GM12878 (cell line): ENCODE measurements around the gene ITGAL. TPM values are rescaled to one million over a fixed set of nuclear protein-coding genes. Genes with fewer than 3 reads are reported as not detected.
A peak's percentile ranks its signal among the peaks of the same experiment; 100 is the strongest.

Experiments used
- ATF7 ChIP-seq: fragments of 450-650 bp; IDR thresholded peaks from 2 replicates; pipeline ENCODE4 v1.6.1; 2016; ENCODE audit warnings: low read depth, mild to moderate bottlenecking
- BMI1 ChIP-seq: fragments of 450-650 bp; IDR thresholded peaks from 2 replicates; pipeline ENCODE4 v1.6.1; 2016; ENCODE audit warnings: mild to moderate bottlenecking, moderate library complexity, borderline replicate concordance
- CEBPB ChIP-seq, 2 experiments: fragments of 150-350 bp in 1 of 2; IDR thresholded peaks; 2 replicates each; pipeline ENCODE4 v1.6.1; 2012 to 2014; ENCODE audit warnings: low read depth in 2 of 2, low read length in 2 of 2, borderline replicate concordance in 1 of 2, inconsistent platforms in 1 of 2
- EZH2 ChIP-seq: IDR thresholded peaks from 2 replicates; pipeline ENCODE4 v1.6.1; 2012; ENCODE audit warnings: low read depth, mild to moderate bottlenecking, control low read depth, inconsistent platforms, low read length, borderline replicate concordance; ENCODE audit not compliant: control insufficient read depth
- NR2C1 ChIP-seq: fragments of 450-650 bp; IDR thresholded peaks from 2 replicates; pipeline ENCODE4 v1.6.1; 2017; ENCODE audit warnings: antibody characterized with exemption, mild to moderate bottlenecking, moderate library complexity
- PAX5 ChIP-seq: IDR thresholded peaks from 2 replicates; pipeline ENCODE4 v1.6.1; 2011; ENCODE audit warnings: low read depth, low read length, borderline replicate concordance
- RB1 ChIP-seq: fragments of 450-650 bp; formaldehyde crosslinking; IDR thresholded peaks from 2 replicates; pipeline ENCODE4 v1.6.1; 2017; ENCODE audit warnings: mild to moderate bottlenecking, borderline replicate concordance
- SP1 ChIP-seq: IDR thresholded peaks from one replicate; pipeline ENCODE4 v1.6.1; 2011; ENCODE audit warnings: low read depth, low read length
- ZBTB33 ChIP-seq: fragments of 450-650 bp; IDR thresholded peaks from 2 replicates; pipeline ENCODE4 v1.6.1; 2017; ENCODE audit warnings: mild to moderate bottlenecking
- ZNF24 ChIP-seq: fragments of 450-650 bp; IDR thresholded peaks from 2 replicates; pipeline ENCODE4 v1.6.1; 2017; ENCODE audit warnings: antibody characterized with exemption, mild to moderate bottlenecking
- ZZZ3 ChIP-seq: IDR thresholded peaks from 2 replicates; pipeline ENCODE4 v1.6.1; 2011; ENCODE audit warnings: low read depth; ENCODE audit not compliant: control insufficient read depth, insufficient read length
- polyA plus RNA-seq, 11 experiments: library from polyadenylated mRNA; depleted of rRNA in 4 of 11; unstranded in 6 of 11; stranded (reverse) in 5 of 11; fragments of >200 nt; fragmentation: Nextera tagmentation in 4 of 11; fragmentation: Illumina TruSeq in 1 of 11; extraction: Ambion mirVana in 4 of 11; extraction: Trizol in 1 of 11; gene quantifications; 1 replicate in 1 of 11; 2 replicates in 10 of 11; pipeline versions ENCODE4 v1.2.1 to v1.2.3, GENCODE V29; 2011 to 2016; ENCODE audit warnings: inconsistent platforms in 2 of 11, missing spikeins in 2 of 11, low read depth in 1 of 11
- total RNA-seq, 4 experiments: library from RNA; depleted of rRNA in 3 of 4; stranded (reverse); fragments of >200 nt in 3 of 4; fragmentation: Illumina TruSeq in 1 of 4; extraction: Trizol in 1 of 4; gene quantifications; 2 replicates each; pipeline versions ENCODE4 v1.2.1 to v1.2.3, GENCODE V29; 2013 to 2021
- TF ChIP-seq, protein P1 (sequence below): fragments of 450-650 bp; IDR thresholded peaks from 2 replicates; pipeline ENCODE4 v1.6.1; 2018; ENCODE audit warnings: mild to moderate bottlenecking, low read depth, moderate library complexity; ENCODE audit not compliant: partially characterized antibody
- TF ChIP-seq, protein P2 (sequence below): fragments of 150-350 bp; IDR thresholded peaks from 2 replicates; pipeline ENCODE4 v1.6.1; 2016; ENCODE audit warnings: low read depth, low read length
- TF ChIP-seq, protein P3 (sequence below): fragments of 450-650 bp; IDR thresholded peaks from 2 replicates; pipeline ENCODE4 v1.6.1; 2017; ENCODE audit warnings: low read depth, mild to moderate bottlenecking, moderate library complexity

ITGAL gene
- total and polyA plus RNA-seq, 10 of the 15 experiments (the other 5 are each of a cell fraction or from before 2014, with no cell fraction given), result 10.7 to 170 (median 96.9) TPM

DNA sequence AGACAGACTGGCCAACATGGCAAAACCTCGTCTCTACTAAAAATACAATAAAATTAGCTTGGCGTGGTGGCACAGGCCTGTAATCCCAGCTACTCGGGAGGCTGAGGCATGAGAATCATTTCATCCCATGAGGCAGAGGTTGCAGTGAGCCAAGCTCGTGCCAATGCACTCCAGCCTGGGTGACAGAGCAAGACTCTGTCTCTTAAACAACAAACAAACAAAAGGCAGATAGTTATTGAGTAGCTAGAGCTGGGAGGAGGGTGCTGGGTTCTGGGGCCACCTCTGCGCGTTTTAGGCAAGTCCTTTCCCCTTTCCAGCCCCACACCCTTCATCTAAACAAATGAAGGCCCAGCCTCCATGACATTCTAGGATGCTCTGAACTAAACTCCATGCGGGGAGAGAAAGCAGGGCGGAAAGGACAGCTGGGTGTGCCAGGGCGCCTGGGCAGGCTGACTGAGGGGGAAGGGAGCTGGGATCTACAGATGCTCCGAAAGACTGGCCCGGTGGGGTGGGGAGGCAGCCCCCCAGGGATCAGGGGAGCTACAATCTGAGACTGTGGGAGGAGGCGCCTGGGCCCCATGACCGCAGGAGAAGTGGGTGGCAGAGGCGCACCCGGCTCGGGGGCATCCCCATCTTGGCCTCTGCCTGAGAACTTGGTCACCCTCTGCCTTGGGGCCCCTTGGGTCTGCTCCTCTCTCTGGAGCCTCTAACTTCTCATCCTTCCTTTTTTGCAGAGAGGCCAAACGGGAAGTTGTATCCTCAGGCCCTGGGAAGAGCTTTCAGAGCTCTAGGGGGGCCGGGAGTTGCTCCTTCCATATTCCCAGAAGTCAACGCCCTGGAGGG, 910 bp downstream of the ITGAL start (continued):
- TF ChIP-seq ZZZ3, result no peak
- TF ChIP-seq, protein P1, sequence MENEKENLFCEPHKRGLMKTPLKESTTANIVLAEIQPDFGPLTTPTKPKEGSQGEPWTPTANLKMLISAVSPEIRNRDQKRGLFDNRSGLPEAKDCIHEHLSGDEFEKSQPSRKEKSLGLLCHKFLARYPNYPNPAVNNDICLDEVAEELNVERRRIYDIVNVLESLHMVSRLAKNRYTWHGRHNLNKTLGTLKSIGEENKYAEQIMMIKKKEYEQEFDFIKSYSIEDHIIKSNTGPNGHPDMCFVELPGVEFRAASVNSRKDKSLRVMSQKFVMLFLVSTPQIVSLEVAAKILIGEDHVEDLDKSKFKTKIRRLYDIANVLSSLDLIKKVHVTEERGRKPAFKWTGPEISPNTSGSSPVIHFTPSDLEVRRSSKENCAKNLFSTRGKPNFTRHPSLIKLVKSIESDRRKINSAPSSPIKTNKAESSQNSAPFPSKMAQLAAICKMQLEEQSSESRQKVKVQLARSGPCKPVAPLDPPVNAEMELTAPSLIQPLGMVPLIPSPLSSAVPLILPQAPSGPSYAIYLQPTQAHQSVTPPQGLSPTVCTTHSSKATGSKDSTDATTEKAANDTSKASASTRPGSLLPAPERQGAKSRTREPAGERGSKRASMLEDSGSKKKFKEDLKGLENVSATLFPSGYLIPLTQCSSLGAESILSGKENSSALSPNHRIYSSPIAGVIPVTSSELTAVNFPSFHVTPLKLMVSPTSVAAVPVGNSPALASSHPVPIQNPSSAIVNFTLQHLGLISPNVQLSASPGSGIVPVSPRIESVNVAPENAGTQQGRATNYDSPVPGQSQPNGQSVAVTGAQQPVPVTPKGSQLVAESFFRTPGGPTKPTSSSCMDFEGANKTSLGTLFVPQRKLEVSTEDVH, result no peak
- TF ChIP-seq ZBTB33, result no peak
- TF ChIP-seq RB1, result 0 out of 2 replicates have a peak, but pooled peaks have one; percentile 72
- TF ChIP-seq ATF7, result peak; percentile 82
- TF ChIP-seq, protein P2, sequence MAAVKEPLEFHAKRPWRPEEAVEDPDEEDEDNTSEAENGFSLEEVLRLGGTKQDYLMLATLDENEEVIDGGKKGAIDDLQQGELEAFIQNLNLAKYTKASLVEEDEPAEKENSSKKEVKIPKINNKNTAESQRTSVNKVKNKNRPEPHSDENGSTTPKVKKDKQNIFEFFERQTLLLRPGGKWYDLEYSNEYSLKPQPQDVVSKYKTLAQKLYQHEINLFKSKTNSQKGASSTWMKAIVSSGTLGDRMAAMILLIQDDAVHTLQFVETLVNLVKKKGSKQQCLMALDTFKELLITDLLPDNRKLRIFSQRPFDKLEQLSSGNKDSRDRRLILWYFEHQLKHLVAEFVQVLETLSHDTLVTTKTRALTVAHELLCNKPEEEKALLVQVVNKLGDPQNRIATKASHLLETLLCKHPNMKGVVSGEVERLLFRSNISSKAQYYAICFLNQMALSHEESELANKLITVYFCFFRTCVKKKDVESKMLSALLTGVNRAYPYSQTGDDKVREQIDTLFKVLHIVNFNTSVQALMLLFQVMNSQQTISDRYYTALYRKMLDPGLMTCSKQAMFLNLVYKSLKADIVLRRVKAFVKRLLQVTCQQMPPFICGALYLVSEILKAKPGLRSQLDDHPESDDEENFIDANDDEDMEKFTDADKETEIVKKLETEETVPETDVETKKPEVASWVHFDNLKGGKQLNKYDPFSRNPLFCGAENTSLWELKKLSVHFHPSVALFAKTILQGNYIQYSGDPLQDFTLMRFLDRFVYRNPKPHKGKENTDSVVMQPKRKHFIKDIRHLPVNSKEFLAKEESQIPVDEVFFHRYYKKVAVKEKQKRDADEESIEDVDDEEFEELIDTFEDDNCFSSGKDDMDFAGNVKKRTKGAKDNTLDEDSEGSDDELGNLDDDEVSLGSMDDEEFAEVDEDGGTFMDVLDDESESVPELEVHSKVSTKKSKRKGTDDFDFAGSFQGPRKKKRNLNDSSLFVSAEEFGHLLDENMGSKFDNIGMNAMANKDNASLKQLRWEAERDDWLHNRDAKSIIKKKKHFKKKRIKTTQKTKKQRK, result no peak
- no peak for TF ChIP-seq CEBPB (IDR thresholded peaks at IDR 0.05; ENCODE audit: borderline replicate concordance in 1 of 2, low read depth in 2 of 2, low read length in 2 of 2)
- TF ChIP-seq ZNF24, result peak; percentile 74; the same call in 1 of the 2 replicates
- peak; percentile 78; the same call in 1 of the 2 replicates for TF ChIP-seq PAX5
- TF ChIP-seq, protein P3, sequence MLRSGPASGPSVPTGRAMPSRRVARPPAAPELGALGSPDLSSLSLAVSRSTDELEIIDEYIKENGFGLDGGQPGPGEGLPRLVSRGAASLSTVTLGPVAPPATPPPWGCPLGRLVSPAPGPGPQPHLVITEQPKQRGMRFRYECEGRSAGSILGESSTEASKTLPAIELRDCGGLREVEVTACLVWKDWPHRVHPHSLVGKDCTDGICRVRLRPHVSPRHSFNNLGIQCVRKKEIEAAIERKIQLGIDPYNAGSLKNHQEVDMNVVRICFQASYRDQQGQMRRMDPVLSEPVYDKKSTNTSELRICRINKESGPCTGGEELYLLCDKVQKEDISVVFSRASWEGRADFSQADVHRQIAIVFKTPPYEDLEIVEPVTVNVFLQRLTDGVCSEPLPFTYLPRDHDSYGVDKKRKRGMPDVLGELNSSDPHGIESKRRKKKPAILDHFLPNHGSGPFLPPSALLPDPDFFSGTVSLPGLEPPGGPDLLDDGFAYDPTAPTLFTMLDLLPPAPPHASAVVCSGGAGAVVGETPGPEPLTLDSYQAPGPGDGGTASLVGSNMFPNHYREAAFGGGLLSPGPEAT, result peak; percentile 78; the same call in 1 of the 2 replicates
- peak; percentile 78 for TF ChIP-seq SP1
- no peak for TF ChIP-seq NR2C1
- no peak for TF ChIP-seq BMI1
- no peak for TF ChIP-seq EZH2
